HTERT RPE-1 (cell line): ENCODE data around the gene ARAP2.

Source experiments
- in situ Hi-C: fragments of 300-500 bp; cut with MboI; formaldehyde crosslinking; loops from 4 replicates; pipeline ENCODE4 v1.14.3; 2020; ENCODE audit warnings: low sequenced_read_pairs

The ARAP2 gene, protein sequence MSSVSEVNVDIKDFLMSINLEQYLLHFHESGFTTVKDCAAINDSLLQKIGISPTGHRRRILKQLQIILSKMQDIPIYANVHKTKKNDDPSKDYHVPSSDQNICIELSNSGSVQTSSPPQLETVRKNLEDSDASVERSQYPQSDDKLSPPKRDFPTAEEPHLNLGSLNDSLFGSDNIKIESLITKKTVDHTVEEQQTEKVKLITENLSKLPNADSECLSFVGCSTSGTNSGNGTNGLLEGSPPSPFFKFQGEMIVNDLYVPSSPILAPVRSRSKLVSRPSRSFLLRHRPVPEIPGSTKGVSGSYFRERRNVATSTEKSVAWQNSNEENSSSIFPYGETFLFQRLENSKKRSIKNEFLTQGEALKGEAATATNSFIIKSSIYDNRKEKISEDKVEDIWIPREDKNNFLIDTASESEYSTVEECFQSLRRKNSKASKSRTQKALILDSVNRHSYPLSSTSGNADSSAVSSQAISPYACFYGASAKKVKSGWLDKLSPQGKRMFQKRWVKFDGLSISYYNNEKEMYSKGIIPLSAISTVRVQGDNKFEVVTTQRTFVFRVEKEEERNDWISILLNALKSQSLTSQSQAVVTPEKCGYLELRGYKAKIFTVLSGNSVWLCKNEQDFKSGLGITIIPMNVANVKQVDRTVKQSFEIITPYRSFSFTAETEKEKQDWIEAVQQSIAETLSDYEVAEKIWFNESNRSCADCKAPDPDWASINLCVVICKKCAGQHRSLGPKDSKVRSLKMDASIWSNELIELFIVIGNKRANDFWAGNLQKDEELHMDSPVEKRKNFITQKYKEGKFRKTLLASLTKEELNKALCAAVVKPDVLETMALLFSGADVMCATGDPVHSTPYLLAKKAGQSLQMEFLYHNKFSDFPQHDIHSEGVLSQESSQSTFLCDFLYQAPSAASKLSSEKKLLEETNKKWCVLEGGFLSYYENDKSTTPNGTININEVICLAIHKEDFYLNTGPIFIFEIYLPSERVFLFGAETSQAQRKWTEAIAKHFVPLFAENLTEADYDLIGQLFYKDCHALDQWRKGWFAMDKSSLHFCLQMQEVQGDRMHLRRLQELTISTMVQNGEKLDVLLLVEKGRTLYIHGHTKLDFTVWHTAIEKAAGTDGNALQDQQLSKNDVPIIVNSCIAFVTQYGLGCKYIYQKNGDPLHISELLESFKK (N-terminal part only)

GRCh38 chr4:36244257-36245082 lies at the start of gene ARAP2:
TSS of gene ARAP2 (minus strand) at chr4:36244514. CDS start at chr4:36229486, 15,028 bp downstream.
- in situ Hi-C loops = no loop called here

DNA sequence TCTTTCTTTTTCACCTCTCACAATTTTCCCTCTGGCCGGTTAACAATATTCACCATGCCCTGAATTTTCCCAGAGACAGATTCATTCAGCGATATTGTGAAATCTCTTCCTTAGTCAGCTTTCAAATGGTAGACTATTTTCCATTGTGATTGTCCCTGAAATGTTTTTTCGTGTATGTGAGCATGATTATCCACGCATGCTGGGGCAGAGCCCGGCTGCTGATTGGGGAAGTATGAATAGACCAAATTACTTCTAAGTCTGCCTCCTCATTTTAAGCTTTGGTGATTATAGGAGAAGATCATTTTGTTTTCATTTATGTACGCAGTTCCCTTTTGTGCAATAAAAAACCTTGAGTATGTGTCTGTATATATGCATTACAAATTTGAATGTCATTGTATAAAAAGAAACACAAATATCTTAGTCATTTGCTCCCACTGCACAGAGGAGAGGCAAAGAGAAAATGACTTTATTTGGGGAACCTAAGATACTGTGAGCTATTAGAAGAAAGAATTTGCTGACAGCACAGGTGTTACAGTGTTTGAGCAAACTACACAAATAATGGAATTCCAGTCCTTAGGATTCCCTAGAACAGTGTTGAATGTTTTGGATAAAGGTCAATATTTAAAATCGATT lies 48.4 kb upstream of the ARAP2 start:
- in situ Hi-C loops = no loop called here

GRCh38 chr4:36290641-36291040 lies 46.3 kb upstream of the ARAP2 start:
- in situ Hi-C loops = no loop called here

- in situ Hi-C loops = no loop called here
These were observed 44.6 kb upstream of the ARAP2 start for GRCh38 chr4:36288731-36289426.

DNA sequence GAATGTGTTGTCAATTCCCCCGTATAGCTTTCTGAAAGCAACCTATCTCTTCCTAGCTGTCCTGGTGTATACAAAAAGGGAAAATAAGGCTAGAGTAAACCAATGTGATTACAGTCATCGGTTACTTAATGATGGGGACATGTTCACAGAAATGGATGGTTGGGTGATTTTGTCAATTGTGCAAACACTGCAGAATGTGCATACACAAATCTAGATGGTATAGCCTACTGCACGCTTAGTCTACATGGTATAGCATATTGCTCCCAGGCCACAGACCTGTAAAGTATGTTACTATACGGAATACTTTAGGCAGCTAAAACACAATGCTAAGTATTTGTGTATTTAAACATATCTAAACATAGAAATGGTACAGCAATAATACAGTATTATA lies 42.2 kb upstream of the ARAP2 start:
- in situ Hi-C loops = no loop called here

DNA sequence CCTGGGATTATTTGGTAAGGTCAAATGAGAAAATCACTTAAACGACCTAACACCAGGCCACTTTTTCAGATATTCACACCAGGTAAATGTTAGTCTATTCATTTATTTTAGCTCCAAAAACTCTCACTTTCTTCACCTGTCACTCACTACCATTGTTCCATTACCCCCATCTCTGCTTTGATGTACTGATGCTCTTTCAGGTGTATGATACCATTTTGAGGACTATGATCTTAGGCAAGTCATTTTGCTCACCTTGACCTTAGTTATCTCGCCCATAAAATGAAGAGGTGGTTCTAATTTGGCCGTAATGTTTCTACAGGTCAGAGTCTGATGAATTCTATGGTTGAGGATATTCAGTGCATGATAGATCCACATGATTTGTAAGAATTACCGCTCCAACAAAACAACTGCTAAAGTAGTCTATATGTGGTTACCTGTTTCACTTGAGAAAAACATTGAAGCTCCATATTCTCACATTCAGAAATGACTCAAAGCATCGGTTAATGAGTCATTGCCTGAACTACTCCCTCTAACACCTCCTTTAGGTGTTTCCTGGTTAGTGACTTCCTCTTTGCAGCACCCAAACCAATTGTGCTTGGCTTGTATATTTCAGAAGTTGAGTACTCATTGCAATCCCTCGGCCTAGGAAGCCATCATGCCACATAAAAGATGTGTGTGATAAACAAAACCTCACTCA lies 41.6 kb upstream of the ARAP2 start:
- in situ Hi-C loops = no loop called here

GRCh38 chr4:36283912-36284465 lies 39.7 kb upstream of the ARAP2 start:
- in situ Hi-C loops = no loop called here

DNA sequence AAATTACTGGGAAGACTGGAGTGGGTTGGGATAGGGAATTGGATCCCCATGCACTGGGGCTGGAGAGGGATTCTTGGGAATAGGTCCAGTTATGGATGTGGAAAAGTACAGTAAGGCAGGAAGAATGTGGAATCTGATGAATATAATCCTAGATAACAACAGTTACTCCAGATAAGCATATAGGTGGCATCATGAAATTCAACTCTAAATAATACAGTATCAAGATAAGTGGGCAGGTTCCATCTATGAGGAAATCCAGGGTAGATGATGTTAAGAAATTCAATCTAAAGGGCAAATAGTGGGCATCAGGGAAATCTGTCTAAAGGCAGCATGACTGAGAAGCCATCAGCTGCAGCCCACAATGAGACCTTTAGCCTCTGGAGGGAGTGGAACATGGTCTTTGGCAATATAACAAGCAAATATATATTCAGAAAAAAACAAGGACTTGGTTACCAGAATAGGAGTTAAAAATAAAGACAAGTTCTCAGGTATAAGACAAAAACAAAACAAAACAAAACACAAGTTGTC lies 38.3 kb upstream of the ARAP2 start:
- in situ Hi-C loops = no loop called here

- in situ Hi-C loops = no loop called here
These were observed 37.2 kb upstream of the ARAP2 start, which contains the start of gene DTHD1 for GRCh38 chr4:36281384-36282106. TSS of gene DTHD1 (plus strand) at chr4:36281616. CDS start at chr4:36281759, 143 bp downstream.

DNA sequence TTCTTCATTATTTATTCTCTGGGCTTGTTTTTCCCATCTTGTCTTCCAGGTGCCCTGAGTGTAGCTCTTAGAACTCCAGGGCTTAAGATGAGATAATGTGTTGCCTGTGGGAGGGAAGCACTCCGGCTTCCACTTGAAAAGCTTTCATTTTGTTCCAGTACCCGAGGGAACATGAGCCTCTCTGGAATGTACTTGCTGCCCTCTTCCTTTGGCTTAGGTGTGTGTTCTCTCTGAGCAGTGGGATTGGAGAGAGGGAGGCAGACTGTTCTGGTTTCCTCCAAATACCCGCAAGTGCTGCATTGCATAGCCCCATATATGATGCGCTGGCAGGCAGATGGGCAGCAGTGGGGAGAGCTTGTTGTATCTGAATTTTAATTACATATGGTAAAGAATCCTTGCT lies 36.2 kb upstream of the ARAP2 start:
- in situ Hi-C loops = no loop called here

DNA sequence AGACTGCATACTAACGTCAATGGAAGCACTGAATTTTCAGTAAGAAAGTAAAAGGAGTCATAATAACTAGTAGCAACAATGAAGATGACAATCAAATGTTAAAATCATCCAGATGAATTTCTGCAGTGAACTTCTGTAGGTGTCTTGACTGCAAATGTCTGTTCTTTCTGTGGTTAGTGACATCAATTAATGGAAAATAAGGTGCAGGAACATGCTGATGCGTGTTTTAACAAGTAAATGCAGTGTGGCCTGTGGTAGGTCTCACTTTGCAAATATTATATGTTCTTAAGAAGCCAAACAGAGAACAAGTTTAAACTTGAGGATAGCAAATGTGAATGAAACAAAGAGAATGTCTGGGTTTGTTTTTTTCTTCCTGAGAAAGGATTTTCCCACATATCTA lies 34.5 kb upstream of the ARAP2 start:
- in situ Hi-C loops = no loop called here

- in situ Hi-C loops = no loop called here
These were observed 33.2 kb upstream of the ARAP2 start for GRCh38 chr4:36277533-36277932.

- in situ Hi-C loops = no loop called here
These were observed 29.8 kb upstream of the ARAP2 start for GRCh38 chr4:36274158-36274557.

DNA sequence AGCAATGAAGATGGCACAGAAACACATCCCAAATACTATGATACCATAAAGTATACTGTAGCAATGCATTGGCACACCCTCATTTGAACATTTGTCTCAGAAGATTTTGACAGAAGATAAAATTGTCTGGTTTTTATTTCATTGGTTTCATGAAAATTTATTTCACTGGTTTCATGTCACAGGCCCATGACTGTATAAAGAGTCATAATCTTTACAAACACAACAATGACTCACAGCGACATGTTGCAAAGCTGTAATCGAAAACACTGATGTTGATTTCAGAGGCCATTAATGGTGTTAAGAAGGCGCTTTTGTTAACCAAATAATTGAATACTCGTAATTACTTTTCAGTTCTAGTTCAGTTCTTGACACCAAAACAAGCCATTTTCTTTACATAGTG lies 29.0 kb upstream of the ARAP2 start:
- in situ Hi-C loops = no loop called here

GRCh38 chr4:36269533-36270173 lies 25.3 kb upstream of the ARAP2 start:
- in situ Hi-C loops = no loop called here

- in situ Hi-C loops = no loop called here
These were observed 24.8 kb upstream of the ARAP2 start for GRCh38 chr4:36269101-36269500.
